WERI-Rb-1 (cell line): Measurements from ENCODE around the gene BCL7B.
"Not testable (repeated sequence)": the region's sequence is repeated elsewhere in the genome, so short reads cannot be mapped to it uniquely, and the experiment has no call there.

Source experiments
- DNase-seq: peaks from one replicate; pipeline ENCODE4 v3.0.0-alpha.2; 2020
- H3K27ac ChIP-seq: fragments of 250-450 bp; sonication (Bioruptor Pico); 2 replicates; pipeline ENCODE4 v1.5.1; 2020; ENCODE audit warnings: mild to moderate bottlenecking, moderate library complexity
- H3K27me3 ChIP-seq: fragments of 250-450 bp; sonication (Bioruptor Pico); 2 replicates; pipeline ENCODE4 v1.5.1; 2021; ENCODE audit warnings: mild to moderate bottlenecking, low read depth, moderate library complexity; ENCODE audit not compliant: insufficient read depth, severe bottlenecking
- H3K36me3 ChIP-seq: fragments of 250-450 bp; sonication (Bioruptor Pico); 2 replicates; pipeline ENCODE4 v1.5.1; 2020; ENCODE audit warnings: mild to moderate bottlenecking, moderate library complexity
- H3K4me3 ChIP-seq: 2 replicates; pipeline ENCODE4 v1.5.1; 2011; ENCODE audit warnings: low read depth, mild to moderate bottlenecking, control low read depth, low read length
- H3K9me3 ChIP-seq: fragments of 250-450 bp; sonication (Bioruptor Pico); 2 replicates; pipeline ENCODE4 v1.5.1; 2021; ENCODE audit warnings: mild to moderate bottlenecking, moderate library complexity; ENCODE audit not compliant: severe bottlenecking
- TF ChIP-seq, protein P1 (sequence below): IDR thresholded peaks from 2 replicates; pipeline ENCODE4 v1.5.1; 2011; ENCODE audit warnings: low read depth, mild to moderate bottlenecking, control low read depth, inconsistent platforms, low read length

The BCL7B gene

DNA sequence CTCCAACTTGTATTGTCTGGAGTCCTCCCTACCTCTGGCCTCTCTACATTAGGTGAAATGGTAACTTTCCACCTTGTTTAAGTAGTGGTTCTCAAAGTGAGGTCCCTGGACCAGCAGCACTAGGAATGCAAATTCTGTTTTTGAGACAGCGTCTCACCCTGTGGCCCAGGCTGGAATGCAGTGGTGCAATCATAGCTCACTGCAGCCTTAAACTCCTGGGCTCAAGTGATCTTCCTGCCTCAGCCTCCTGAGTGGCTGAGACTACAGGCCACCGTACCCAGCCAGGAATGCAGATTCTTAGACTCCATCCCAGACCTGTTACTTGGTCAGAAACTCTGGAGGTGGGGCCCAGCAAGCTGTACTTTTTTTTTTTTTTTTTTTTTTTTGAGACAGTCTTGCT, 27.7 kb upstream of the BCL7B start:
- DNase-seq, result no peak
- no peaks in the 10 kb centered on the region for H3K9me3 ChIP-seq
- H3K36me3 ChIP-seq, result no peaks in the 10 kb centered on the region
- no peaks in the 10 kb centered on the region for H3K27me3 ChIP-seq
- no peak overlapping the region for H3K4me3 ChIP-seq
- TF ChIP-seq, protein P1, sequence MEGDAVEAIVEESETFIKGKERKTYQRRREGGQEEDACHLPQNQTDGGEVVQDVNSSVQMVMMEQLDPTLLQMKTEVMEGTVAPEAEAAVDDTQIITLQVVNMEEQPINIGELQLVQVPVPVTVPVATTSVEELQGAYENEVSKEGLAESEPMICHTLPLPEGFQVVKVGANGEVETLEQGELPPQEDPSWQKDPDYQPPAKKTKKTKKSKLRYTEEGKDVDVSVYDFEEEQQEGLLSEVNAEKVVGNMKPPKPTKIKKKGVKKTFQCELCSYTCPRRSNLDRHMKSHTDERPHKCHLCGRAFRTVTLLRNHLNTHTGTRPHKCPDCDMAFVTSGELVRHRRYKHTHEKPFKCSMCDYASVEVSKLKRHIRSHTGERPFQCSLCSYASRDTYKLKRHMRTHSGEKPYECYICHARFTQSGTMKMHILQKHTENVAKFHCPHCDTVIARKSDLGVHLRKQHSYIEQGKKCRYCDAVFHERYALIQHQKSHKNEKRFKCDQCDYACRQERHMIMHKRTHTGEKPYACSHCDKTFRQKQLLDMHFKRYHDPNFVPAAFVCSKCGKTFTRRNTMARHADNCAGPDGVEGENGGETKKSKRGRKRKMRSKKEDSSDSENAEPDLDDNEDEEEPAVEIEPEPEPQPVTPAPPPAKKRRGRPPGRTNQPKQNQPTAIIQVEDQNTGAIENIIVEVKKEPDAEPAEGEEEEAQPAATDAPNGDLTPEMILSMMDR, result no peak
- no peak overlapping the region for H3K27ac ChIP-seq

DNA sequence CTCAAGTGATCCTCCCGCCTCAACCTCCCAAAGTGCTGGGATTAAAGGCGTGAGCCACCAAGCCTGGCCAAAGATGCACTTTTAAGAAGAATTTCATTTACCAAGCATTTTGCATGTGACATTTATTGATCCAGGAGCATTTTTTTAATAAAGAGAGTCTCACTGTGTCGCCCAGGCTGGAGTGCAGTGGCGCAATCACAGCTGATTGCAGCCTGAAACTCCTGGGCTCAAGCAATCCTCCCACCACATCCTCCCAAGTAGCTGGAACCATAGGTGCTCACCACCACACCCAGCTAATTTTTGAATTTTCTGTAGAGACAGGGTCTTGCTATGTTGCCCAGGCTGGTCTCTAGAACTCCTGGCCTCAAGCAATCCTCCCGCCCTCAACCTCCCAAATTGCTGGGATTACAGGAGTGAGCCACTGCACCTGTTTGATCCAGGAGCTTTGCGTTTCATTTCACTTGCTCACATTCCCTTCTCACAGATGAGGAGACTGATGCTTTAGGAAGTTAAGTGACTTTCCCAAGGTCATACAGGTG, 25.2 kb upstream of the BCL7B start:
- no peak for DNase-seq
- H3K4me3 ChIP-seq, result no peak overlapping the region
- H3K9me3 ChIP-seq, result no peaks in the 10 kb centered on the region
- no peak overlapping the region for H3K27ac ChIP-seq
- H3K36me3 ChIP-seq, result peaks cover 4% of the 10 kb centered on the region; the same call in 1 of the 2 replicates
- H3K27me3 ChIP-seq, result no peaks in the 10 kb centered on the region
- TF ChIP-seq, protein P1, result no peak

DNA sequence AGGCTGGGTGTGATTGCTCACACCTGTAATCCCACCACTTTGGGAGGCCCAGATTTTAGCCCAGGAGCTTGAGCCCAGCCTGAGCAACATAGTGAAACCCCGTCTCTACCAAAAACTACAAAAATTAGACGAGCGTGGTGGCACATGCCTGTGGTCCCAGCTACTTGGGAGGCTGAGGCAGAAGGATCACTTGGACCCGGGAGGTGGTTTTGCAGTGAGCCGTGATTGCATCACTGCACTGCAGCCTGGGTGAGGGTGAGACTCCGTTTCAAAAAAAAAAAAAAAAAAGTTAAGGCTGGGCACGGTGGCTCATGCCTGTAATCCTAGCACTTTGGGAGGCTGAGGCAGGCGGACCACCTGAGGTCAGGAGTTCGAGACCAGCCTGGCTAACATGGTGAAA, 23.5 kb upstream of the BCL7B start:
- H3K36me3 ChIP-seq, H3K9me3 ChIP-seq, DNase-seq, H3K27ac ChIP-seq, H3K4me3 ChIP-seq, H3K27me3 ChIP-seq: not testable (repeated sequence)

DNA sequence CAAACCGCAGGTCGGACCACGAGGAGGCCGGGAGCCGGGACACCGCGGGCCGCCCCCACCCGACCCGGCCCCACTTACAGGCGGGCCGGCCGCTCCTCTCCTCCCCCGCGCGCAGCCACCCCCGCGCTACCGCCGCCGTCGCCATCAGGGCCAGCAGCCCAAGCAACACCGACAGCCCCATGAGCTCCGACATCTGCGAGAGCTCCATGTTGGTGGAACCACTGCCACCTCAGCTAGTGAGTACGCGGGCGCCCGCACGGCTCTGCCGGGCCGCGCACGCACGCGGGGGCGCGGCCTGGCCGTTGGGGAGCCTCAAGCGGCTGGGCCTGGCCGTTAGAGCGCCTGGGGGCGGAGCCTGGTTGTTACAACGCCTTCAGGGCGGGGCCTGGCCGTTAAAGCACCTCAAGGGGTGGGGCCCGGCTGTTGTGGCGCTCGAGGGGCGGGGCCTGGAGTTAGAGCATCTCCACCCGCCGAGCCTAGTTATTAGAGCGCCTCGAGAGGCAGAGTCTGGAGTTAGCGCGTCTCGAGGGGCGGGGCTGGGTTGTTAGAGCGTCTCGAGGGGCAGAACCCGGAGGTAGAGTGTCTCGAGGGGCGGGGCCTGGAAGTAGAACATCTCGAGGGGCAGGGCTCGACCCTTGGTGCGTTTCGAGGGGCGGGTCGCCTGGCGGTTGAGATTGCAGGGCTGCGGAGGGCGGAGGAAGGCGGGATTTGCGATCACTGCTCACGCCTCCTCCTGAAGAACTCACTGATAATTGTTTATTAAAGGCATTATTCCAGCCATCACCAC, 21.0 kb upstream of the BCL7B start, which contains the start of gene TBL2:
TBL2 (minus strand) TSS at position 238 of the 787 bp plus-strand sequence; CDS start at position 208, 30 bp downstream.
- TF ChIP-seq, protein P1, result no peak
- no peaks in the 10 kb centered on the region for H3K27me3 ChIP-seq
- H3K4me3 ChIP-seq, result peak within 1 kb of the TSS; percentile 87
- H3K36me3 ChIP-seq, result peaks cover 27% of the 10 kb centered on the region
- H3K9me3 ChIP-seq, result no peaks in the 10 kb centered on the region
- peak; percentile 99 for DNase-seq
- H3K27ac ChIP-seq, result peak within 1 kb of the TSS; percentile 88

DNA sequence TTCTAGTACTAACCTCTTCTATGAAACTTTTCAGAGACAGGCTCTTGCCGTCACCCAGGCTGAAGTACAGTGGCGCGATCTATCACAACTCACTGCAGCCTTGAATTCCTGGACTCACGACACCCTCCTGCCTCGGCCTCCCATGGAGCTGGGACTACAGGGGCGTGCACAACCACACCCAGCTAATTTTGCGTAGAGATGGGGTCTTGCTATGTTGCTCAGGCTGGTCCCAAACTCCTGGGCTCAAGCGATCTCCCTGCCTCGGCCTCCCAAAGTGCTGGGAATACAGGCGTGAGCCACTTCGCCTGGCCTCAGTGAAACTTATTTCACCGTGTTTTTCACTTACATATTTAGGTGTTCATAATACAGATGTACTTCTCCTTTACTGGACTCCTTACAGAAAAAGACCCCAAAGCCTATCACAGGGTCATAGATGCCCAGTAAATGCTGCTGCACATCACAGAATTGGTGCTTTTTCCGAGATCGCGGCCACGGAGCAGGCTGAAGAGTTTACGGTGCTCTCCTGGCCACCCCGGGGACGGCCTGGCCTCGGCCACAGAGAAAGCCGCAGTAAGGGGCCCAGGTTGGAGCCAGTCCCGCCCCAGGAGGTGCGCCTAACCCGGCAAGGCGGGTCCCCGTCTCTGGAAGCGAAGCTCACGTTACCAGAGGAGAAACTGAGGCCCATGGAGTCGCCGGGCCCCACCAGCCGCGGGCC, 20.3 kb upstream of the BCL7B start:
- no peak for DNase-seq
- H3K27ac ChIP-seq, result peak overlapping the region; percentile 88
- no peaks in the 10 kb centered on the region for H3K9me3 ChIP-seq
- no peaks in the 10 kb centered on the region for H3K27me3 ChIP-seq
- H3K4me3 ChIP-seq, result peak overlapping the region; percentile 87
- TF ChIP-seq, protein P1, result no peak
- H3K36me3 ChIP-seq, result peaks cover 35% of the 10 kb centered on the region

DNA sequence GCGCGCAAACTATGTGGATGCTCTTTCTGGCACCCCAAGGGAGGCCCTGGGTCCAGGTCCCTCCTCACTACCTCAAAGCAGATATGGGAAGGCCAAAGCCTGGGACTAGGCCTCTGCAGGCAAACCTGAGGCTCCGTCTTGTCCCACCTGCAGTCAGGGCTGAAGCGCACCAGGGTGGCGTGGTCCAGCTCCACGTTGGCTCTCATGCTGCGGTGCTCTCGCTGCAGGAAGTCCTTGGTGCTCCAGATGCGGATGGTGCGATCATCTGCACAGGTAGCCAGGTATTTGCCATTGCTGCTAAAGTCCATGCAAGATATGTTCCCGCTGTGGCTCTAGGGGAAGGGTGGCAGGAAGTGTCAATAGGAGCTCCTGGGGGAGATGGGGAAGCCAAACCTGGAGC, 16.3 kb upstream of the BCL7B start:
- Histone ChIP-seq H3K36me3 (peaks cover 71% of the 10 kb centered on the region), H3K4me3 (no peak overlapping the region), H3K27me3 (no peaks in the 10 kb centered on the region), H3K9me3 (no peaks in the 10 kb centered on the region), H3K27ac (no peak overlapping the region)
- no peak for DNase-seq
- TF ChIP-seq, protein P1, result no peak
